ENCODE measurements around the gene ALG12. TPM values are rescaled to one million over a fixed set of nuclear protein-coding genes. Genes with fewer than 3 reads are reported as not detected.
A peak's percentile ranks its signal among the peaks of the same experiment; 100 is the strongest.

ALG12 gene
- total RNA-seq, 1 donor from 2014 or later, result 17.0 TPM

GRCh38 chr22:49930596-49931412 lies 12.6 kb upstream of the ALG12 start:
- H3K4me3 ChIP-seq, result no peak overlapping the region
- H3K9me3 ChIP-seq (replicated peaks), result no peaks in the 10 kb centered on the region
- peaks cover 3% of the 10 kb centered on the region for H3K36me3 ChIP-seq
- intact Hi-C loops (cut with micrococcal nuclease), result no loop called here
- peak; percentile 58 for DNase-seq
- peaks cover 66% of the 10 kb centered on the region for H3K4me1 ChIP-seq
- H3K27me3 ChIP-seq (ENCODE audit: low read depth), result peaks cover 10% of the 10 kb centered on the region
- peak; percentile 83 for TF ChIP-seq CTCF (IDR thresholded peaks at IDR 0.05; ENCODE audit: borderline replicate concordance)
- peak overlapping the region; percentile 97 for H3K27ac ChIP-seq (replicated peaks)

GRCh38 chr22:49929994-49930575 lies 11.8 kb upstream of the ALG12 start:
- intact Hi-C loops (cut with micrococcal nuclease), result loop anchor here (10.0 kb wide), 2 partner anchors 65 to 105 kb away; no protein-coding TSS in a partner anchor
- Histone ChIP-seq H3K27ac (replicated peaks) (peak overlapping the region; percentile 97), H3K9me3 (replicated peaks) (no peaks in the 10 kb centered on the region), H3K4me1 (peaks cover 64% of the 10 kb centered on the region), H3K4me3 (no peak overlapping the region), H3K36me3 (peaks cover 8% of the 10 kb centered on the region), H3K27me3 (ENCODE audit: low read depth) (peaks cover 10% of the 10 kb centered on the region)
- DNase-seq, result no peak
- TF ChIP-seq CTCF (IDR thresholded peaks at IDR 0.05; ENCODE audit: borderline replicate concordance), result no peak

GRCh38 chr22:49929211-49929979 lies 11.2 kb upstream of the ALG12 start:
- H3K4me1 ChIP-seq, result peaks cover 57% of the 10 kb centered on the region
- intact Hi-C loops (cut with micrococcal nuclease), result loop anchor here (10.0 kb wide), 2 partner anchors 65 to 105 kb away; no protein-coding TSS in a partner anchor
- peaks cover 11% of the 10 kb centered on the region for H3K36me3 ChIP-seq
- H3K4me3 ChIP-seq, result peak overlapping the region; percentile 27
- peaks cover 10% of the 10 kb centered on the region for H3K27me3 ChIP-seq (ENCODE audit: low read depth)
- peak; percentile 60 for DNase-seq
- no peak overlapping the region for H3K27ac ChIP-seq (replicated peaks)
- H3K9me3 ChIP-seq (replicated peaks), result no peaks in the 10 kb centered on the region
- TF ChIP-seq CTCF (IDR thresholded peaks at IDR 0.05; ENCODE audit: borderline replicate concordance), result peak; percentile 93

- no peak for TF ChIP-seq CTCF (IDR thresholded peaks at IDR 0.05; ENCODE audit: borderline replicate concordance)
- DNase-seq, result no peak
- Histone ChIP-seq H3K4me3 (no peak overlapping the region), H3K27me3 (ENCODE audit: low read depth) (peaks cover 10% of the 10 kb centered on the region), H3K4me1 (peaks cover 50% of the 10 kb centered on the region), H3K9me3 (replicated peaks) (no peaks in the 10 kb centered on the region), H3K27ac (replicated peaks) (no peak overlapping the region), H3K36me3 (peaks cover 18% of the 10 kb centered on the region)
- intact Hi-C loops (cut with micrococcal nuclease), result loop anchor here (10.0 kb wide), 2 partner anchors 66 to 106 kb away; no protein-coding TSS in a partner anchor
Observed at GRCh38 chr22:49928555-49929210, 10.4 kb upstream of the ALG12 start.

GRCh38 chr22:49928185-49928495 lies 9.9 kb upstream of the ALG12 start:
- peaks cover 23% of the 10 kb centered on the region for H3K36me3 ChIP-seq
- no peaks in the 10 kb centered on the region for H3K9me3 ChIP-seq (replicated peaks)
- H3K27me3 ChIP-seq (ENCODE audit: low read depth), result peaks cover 10% of the 10 kb centered on the region
- no peak for DNase-seq
- H3K4me1 ChIP-seq, result peaks cover 45% of the 10 kb centered on the region
- no peak overlapping the region for H3K4me3 ChIP-seq
- no peak for TF ChIP-seq CTCF (IDR thresholded peaks at IDR 0.05; ENCODE audit: borderline replicate concordance)
- no peak overlapping the region for H3K27ac ChIP-seq (replicated peaks)
- intact Hi-C loops (cut with micrococcal nuclease), result loop anchor here (10.0 kb wide), 2 partner anchors 67 to 107 kb away; no protein-coding TSS in a partner anchor

All from left ventricle myocardium inferior (tissue), 1 donor.